SK-N-SH (cell line): ENCODE measurements around the gene SLC7A7.

Source experiments
- EP300 ChIP-seq, 2 experiments: IDR thresholded peaks; 2 replicates each; pipeline versions ENCODE4 v1.4.0 to v1.6.1; 2012; ENCODE audit warnings: borderline replicate concordance in 1 of 2, low read depth in 1 of 2, low read length in 1 of 2
- FOXM1 ChIP-seq: IDR thresholded peaks from 2 replicates; pipeline ENCODE4 v1.4.0; 2012; ENCODE audit warnings: low read depth, mild to moderate bottlenecking
- MXI1 ChIP-seq: IDR thresholded peaks from 2 replicates; pipeline ENCODE4 v1.6.1; 2012; ENCODE audit warnings: mild to moderate bottlenecking, low read depth, low read length, improper control_type of control experiment
- RFX5 ChIP-seq: IDR thresholded peaks from 2 replicates; pipeline ENCODE4 v1.6.1; 2012; ENCODE audit warnings: mild to moderate bottlenecking, improper control_type of control experiment, low read length
- TF ChIP-seq, protein P1 (sequence below): fragments of 200-600 bp; sonication (generic); IDR thresholded peaks from 2 replicates; pipeline ENCODE4 v1.6.1; 2017; ENCODE audit warnings: antibody characterized with exemption, mild to moderate bottlenecking, moderate library complexity
- TF ChIP-seq, protein P2 (sequence below): IDR thresholded peaks from 2 replicates; pipeline ENCODE4 v1.4.0; 2012; ENCODE audit warnings: low read depth, borderline replicate concordance
- TF ChIP-seq, protein P3 (sequence below): fragments of 150-350 bp; IDR thresholded peaks from 2 replicates; pipeline ENCODE4 v1.6.1; 2017; ENCODE audit warnings: antibody characterized with exemption, low read length, low read depth, borderline replicate concordance
- TF ChIP-seq, protein P4 (sequence below): IDR thresholded peaks from 2 replicates; pipeline ENCODE4 v1.4.0; 2012; ENCODE audit warnings: low read depth

DNA sequence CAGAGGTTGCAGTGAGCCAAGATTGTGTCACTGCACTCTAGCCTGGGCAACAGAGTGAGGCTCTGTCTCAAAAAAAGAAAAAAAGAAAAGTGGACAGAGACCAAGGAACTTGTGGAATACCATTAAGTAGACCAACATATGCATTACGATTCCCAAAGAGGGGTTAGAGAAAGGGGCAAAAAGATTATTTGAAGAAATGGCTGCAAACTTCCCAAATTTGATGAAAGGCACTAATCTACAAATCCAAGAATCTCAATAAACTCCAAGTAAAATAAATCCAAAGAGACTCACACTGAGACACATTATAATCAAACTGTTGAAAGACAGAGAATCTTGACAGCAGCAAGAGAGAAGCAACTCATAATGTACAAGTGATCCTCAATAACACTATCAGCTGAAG, 53.5 kb downstream of the SLC7A7 start:
- no peak for TF ChIP-seq MXI1
- no peak for TF ChIP-seq EP300 (IDR thresholded peaks at IDR 0.05; ENCODE audit: borderline replicate concordance in 1 of 2, low read depth in 1 of 2, low read length in 1 of 2)
- TF ChIP-seq FOXM1, result no peak
- TF ChIP-seq, protein P1, sequence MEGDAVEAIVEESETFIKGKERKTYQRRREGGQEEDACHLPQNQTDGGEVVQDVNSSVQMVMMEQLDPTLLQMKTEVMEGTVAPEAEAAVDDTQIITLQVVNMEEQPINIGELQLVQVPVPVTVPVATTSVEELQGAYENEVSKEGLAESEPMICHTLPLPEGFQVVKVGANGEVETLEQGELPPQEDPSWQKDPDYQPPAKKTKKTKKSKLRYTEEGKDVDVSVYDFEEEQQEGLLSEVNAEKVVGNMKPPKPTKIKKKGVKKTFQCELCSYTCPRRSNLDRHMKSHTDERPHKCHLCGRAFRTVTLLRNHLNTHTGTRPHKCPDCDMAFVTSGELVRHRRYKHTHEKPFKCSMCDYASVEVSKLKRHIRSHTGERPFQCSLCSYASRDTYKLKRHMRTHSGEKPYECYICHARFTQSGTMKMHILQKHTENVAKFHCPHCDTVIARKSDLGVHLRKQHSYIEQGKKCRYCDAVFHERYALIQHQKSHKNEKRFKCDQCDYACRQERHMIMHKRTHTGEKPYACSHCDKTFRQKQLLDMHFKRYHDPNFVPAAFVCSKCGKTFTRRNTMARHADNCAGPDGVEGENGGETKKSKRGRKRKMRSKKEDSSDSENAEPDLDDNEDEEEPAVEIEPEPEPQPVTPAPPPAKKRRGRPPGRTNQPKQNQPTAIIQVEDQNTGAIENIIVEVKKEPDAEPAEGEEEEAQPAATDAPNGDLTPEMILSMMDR, result no peak
- TF ChIP-seq, protein P2, sequence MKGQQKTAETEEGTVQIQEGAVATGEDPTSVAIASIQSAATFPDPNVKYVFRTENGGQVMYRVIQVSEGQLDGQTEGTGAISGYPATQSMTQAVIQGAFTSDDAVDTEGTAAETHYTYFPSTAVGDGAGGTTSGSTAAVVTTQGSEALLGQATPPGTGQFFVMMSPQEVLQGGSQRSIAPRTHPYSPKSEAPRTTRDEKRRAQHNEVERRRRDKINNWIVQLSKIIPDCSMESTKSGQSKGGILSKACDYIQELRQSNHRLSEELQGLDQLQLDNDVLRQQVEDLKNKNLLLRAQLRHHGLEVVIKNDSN, result no peak
- TF ChIP-seq RFX5, result no peak
- TF ChIP-seq, protein P3, sequence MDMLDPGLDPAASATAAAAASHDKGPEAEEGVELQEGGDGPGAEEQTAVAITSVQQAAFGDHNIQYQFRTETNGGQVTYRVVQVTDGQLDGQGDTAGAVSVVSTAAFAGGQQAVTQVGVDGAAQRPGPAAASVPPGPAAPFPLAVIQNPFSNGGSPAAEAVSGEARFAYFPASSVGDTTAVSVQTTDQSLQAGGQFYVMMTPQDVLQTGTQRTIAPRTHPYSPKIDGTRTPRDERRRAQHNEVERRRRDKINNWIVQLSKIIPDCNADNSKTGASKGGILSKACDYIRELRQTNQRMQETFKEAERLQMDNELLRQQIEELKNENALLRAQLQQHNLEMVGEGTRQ, result no peak
- TF ChIP-seq, protein P4, sequence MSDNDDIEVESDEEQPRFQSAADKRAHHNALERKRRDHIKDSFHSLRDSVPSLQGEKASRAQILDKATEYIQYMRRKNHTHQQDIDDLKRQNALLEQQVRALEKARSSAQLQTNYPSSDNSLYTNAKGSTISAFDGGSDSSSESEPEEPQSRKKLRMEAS, result no peak
